HUDEP-2 (cell line): ENCODE data around the gene PMVK.

ENCODE experiments used
- DNase-seq, 76 experiments: peaks; one replicate each; lab custom pipeline; 2025; ENCODE audit not compliant: unreplicated experiment in 76 of 76; lab: John Stamatoyannopoulos, UW

Gene PMVK

DNA sequence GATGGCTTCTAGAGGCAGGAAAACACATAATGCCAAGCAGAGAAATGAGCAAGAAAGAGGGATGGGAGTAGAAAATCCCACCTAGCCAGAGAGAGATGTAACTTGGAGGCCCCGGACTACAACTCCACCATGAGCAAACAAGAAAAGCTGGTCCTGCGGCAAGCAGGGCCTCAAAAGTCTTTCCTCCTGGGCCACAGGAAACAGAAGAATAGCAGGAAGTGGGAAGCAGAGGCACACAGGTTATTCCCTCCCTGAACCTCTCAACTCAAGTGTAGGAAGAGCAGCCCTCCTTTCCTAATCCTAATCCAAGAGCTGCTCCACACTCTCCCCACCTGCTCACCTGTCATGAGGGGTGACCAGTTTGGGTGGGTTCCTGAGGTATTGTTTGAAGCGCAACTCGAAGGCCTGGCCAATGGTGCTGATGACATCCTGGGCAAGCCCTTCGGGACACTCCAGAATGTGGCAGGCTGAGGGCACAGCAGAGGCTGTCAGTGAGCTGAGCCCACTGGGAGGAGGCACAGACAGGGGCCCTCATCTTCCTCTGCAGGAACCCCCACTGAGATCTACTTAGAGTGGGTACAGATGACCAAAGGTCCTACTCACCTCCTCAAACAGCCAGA lies 30.9 kb upstream of the PMVK start:
- no peak for DNase-seq

DNA sequence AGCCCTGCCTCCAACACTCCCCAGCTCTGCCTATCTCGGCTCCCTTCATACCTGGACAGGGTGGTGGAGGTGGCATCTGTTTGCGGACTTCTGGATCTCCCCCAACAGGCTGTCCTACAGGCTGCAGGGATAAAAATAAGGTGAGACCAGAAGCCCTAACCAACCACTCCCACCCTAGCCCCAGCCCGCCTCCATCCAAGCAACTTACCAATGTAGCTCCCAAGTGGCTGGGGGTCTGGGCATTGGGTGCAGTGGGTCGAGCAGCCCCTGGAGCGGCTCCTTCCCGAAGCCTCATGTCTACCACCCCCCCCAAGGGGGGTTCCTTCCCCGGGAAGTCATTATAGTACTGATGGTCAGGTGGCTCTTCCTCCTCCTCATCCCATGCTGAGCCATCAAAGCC lies 29.6 kb upstream of the PMVK start:
- no peak for DNase-seq

DNA sequence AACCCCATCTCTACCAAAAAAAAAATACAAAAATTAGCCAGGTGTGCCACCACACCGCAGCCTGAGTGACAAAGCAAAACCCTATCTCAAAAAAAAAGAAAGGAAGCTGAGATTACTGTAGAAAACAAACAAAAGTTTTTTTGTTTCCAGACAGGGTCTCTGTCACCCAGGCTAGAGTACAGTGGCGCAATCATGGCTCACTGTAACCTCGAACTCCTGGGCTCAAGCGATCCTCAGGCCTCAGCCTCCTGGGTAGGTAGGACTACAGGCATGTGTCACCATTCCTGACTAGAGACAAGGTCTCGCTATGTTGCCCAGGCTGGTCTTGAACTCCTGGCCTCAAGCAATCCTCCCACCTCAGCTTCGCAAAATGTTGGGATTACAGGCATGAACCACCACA lies 27.8 kb upstream of the PMVK start:
- DNase-seq = no peak

DNA sequence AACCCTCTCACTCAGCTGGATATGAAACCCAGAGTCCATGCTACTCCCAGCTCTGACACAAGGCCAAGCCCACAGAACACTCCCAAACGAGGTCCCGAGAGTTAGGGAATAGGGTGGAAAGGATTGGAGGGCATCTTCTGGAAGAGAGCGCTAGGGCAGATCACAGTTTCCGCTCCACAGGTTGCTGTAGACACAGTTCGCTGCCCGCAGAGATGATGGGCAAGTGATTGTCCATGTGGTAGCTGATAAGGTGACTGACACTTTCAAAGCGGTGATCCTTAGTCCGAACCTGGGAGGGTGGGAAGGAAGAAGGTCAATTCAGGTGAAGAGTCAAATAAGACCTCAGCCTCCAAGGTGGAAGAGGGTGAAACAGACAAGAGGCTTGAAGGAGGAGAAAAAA lies 27.1 kb upstream of the PMVK start:
- DNase-seq = no peak

DNA sequence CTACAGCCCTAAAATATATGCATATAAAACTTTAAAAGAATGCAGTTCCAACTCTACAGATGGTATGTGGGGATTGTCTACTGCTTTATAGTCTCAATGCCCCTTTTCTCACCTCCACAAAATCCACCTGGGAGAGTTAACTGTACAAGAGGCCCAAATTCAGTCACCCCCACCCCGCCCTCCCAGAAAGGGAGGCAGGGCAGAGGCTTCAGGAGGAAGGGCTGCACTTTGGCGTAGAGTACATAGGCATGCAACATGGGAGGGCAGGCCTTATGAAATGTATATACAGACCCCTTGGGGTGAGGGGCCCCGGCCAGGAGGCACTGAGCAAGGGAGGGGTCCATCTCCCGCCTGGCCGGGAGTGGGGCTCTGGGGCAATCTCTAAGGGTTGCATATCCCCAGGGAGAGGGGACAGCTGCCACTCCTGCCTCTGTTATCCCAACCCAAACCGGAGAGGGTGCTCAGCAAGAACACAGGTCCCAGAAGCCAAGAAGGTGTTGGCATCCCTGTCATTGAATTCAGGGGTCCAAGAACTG lies 26.3 kb upstream of the PMVK start:
- no peak for DNase-seq

DNA sequence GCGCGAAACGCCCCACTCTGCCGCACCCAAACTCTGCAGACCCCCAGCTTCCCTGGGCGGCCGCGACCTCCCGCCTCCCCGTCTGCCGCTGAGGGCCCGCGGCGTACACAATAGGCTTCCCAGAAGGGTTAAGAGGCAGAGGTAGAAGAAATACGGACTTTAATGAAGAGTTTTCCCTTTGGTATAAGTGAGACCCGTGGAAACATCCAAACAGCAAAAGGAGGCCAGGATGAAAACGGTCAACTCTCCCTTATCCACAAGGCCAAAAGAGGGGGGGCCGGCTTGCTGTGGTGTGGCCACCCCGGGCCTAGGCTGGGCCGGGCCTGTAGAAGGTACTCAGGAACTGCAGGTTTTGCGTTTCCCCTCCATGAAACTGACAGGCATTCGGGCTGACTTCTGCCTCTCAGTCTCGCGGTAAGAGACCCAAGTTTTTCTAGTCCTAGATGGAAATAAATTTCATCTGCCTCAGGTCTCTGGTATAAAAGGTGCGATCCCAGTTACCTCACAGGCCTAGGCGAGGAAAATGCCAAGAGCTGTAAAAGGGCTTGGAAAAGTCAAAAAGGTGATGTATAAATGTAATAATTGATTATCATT lies 25.7 kb upstream of the PMVK start:
- peak in 18 of 76 experiments; percentile 3 to 79 (median 34) for DNase-seq

DNA sequence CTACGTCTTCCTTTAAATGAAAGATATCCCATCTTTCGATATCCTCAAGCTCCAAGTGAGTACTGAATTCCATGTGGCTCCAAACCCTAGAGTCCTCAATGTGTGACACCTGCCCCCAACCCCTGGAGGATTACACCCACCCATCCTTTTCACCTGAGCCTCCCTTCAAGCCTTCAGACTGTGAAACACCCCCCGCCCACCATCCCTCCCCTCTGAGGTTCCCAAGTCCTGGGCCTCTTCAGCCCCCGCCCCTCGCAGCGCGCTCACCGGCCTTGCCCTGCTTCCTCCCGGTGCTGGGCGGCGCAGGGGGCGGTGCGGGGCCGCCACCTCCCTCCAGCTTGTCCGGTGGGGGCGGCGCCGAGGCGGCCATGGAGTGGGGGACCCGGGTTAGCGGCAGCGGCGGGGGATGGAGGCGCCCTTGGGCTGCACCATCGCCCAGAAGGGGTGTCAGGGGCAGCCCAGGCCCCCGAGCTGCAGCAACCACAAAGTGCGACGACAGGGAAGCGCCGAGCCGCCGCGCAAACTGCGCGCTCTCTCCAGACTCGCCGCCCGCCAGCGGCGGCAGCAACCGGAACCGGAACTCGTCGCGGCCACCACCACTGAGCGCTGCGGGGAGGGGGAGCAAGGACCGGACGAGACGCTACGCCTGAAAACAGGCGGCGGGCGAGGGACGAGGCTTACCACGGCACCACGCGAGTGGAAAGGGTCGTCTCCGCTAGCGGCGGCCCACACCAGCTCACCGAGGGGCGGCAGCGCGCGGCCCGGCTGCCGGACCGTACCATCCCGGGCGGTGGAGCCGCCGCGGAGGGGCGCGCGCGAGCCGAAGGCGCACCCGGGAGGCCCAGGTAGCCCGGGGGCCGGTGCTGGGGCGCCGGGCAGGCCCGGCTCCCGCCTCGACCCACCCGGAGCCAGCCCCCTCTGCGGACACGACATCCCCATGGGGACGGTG lies 25.0 kb upstream of the PMVK start, which contains the start of gene PYGO2:
Gene PYGO2, minus strand, starts transcription at position 576 of the 949 bp plus-strand sequence. Its CDS starts 206 bp downstream, at position 370.
- peak in 67 of 76 experiments; percentile 22 to 81 (median 63) for DNase-seq

DNA sequence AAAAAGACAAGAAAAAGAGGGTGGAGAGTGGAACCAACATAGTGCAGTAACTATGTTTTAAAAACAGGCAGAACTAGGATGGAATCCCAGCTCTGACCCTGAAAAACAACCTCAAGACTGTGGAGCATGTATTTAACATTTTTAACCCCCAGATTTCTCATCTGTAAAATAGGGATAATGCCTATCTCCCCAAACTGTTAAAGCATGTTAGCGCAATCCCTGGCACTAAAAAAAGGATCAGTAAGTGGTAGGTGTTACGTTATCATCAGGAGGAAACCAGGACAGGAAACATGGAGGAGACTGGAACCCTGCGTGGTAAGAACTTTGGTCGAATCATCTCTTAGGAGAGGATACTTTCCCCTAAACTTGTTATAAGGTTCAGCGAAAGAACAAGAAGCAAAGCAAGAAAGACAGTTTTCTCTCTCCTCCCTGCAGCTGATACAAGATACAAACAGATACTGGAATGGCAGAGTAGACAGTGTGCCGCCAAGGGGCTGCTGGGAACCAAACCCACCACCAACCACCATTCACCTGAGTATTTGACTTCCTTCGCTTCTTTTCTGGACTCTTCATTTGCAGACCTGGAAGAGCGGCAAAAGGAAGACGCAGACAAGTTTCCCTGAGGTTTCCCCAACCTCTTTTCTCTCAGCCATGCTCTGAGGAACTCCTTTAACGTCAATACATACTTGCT lies 24.1 kb upstream of the PMVK start:
- DNase-seq = no peak

DNA sequence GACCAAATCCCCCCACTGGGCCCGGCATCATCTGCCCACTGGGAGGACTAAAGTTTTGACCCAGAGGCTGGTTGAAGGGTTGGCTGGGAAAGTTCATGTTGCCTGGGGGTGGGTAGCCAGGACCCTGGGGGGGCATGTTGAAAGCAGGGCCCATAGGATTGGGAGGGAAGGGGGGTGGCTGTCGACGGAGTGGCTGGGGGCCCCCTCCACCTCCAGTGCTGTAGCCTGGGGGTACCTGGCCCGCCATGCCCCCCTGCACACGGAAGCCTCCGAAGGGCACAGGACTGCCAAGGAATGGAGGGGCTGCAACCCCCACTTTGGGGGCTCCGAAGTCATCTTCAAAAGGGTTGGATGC lies 22.9 kb upstream of the PMVK start:
- DNase-seq = no peak

DNA sequence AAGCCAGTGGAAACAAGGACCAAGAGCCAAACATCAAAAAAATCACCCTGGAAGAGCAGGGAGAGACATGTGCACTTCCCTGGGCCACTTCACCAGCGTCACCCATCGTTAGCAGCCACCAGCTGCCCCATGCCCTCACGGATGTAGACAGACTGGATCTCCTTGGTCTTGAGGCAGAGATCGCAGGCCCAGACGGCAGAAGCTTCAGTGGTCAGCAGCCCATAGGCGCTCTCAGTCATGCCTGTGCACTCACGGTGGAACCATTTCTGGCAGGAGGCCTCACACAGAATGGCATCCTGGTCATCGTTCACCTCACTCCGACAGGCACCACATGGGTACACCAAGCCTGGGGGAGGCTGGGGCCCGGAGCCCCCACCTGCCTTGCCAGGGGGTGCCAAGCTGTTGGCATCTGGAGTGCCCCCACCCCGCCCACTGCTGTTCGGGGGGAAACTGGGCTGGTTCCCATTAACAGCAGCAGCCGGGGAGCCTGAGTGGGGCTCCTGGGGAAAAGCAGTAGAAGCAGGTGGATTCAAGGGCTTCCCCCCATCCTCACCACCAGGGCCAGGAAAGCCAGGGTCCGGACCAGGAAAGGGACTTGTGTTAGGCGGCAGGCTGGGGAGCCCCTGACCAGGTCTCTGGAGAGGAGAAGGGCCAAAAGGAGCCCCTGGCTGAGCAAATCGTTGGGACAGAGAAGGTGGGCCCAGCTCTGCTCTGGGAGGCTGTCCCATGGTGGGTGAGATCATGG lies 22.3 kb upstream of the PMVK start:
- DNase-seq = no peak

DNA sequence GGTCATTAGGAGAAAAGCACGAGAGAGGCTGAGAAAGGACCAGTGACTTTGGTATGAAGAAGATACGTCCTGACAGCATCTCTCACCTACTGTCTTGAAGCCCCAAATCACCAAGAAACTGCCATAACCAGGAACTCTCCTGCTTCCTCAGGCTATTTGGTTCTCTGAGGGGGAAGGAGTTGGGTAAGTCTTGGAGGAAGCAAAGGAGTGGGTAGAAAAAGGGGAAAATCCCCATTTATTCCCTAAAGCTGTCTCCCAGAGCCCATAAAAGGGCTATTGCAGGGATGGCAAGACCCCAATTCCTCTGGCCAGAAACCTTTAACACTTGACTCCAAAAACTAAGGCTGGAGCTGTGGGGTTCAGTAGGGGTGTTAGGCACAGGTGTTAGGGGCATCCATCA lies 21.5 kb upstream of the PMVK start:
- no peak for DNase-seq

DNA sequence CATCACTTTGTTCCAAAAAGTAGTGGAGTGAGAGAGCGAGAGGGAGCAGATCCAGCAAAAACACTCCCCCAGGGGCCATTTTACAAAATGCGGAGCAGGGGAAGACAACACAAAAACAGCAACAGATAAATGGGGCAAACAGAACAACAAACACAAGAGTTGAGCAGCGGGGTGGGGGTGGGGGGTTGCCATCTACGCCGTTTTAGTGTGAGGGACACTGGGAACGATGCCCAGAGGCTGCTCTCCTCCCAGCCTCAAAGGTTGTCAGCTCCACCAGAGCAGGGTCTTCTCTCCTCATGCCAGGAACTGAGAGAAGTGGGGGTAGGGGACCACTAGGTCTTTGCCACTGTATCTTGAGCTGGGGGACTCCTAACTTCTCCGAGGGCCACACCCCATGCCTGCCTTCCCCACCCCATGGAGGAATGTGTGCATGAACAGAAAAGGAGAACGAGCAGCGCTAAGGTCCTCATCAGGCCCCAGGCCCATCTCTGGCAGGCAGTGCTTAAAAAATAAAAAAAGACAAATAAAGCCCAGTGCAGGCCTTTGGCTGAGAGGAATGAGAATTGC lies 20.7 kb upstream of the PMVK start:
- DNase-seq = peak in 15 of 76 experiments; percentile 6 to 40 (median 14)

DNA sequence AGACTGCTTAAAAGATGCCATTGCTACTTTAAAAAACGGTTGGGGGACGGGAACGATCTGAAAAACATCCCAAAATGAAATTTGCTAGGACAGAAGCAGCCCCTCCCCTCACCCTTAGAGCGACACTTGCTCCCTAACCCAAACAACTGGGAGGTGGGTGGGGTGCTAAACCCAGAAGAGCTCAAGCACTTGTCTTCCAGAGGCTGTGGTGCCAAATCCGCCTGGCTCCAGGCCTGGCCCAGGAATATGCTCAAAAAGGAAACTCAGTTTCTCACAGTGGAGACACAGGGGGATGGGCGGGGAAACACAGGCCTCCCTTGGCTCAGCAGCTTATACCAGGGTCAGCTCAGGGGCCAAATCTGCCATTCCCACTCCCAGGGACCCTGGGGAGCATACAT lies 20.0 kb upstream of the PMVK start:
- DNase-seq = no peak

DNA sequence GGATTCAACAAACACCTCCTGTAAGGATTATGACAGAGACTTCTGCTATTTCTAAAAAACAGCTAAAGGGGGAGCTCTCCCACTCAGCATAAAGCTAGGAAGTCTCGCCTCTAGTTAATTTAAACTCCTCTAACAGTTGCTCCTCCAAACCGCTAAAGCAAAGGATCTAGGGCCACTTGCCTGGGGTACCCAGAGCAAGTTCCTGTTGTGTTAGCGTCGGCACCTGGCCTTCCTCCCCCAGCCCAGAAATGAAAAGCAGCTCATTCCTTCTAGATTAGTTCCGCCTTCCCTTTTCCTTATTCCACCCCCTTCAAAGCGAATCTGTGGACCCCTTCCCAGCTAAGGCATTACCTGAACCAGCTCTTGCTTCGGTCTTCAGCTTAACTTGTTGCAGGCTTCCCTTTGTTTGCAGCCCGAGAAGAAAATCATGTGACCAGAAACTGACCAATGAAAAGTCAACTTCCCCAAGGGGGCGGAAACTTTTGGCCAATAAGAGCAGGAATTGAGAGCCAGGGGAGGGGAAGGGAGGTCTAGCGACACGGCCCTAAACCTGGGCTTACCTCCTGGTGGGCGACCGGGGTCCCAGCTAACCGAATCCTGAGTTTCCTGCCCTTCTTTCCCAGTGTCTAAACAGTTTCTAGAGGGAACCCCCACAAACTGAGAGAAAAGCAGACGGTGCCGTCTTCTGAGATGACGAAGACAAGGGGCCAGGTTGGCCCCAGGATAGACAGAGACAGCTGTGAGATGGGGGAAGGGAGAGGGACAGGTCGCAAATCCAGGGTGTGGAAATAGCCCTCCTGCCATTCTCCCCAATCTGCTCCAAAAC lies 19.4 kb upstream of the PMVK start, which contains the start of gene PBXIP1:
Gene PBXIP1, minus strand, starts transcription at position 382 of the 826 bp plus-strand sequence. CDS start 2,378 bp downstream, outside the sequence.
- DNase-seq = peak in 71 of 76 experiments; percentile 7 to 90 (median 71)

DNA sequence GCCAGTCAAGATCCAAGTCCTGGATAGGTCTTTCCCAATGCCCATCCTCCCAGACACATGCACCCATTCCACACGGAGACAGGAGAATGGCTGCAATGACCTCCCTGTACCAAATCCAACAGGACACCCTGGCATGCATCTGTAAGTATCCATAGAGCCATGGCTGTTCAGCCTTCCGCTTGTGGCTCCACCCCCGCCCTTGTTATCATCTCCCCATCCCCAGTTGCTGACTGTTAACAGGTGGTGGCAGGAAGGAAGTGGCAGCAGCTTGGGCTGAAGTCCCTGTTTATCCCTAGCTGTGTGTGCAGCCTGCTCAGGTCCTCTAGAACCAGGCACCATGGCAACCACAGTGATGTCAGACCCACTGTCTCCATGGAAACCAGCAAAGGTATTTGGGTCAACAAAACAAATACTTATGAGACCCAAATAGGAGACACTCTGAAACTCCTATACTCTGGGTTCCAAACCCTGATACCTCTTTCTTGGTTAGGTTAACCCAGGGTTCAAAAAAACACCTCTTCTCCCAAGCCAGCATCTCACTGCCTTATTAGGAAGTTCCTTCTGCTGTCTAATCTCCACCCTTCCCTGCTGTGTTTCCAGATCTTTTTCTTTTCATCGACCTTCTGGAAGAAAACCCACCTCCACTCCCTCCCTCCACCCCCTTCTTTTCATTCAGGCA lies 18.7 kb upstream of the PMVK start:
- peak in 44 of 76 experiments; percentile 4 to 73 (median 34) for DNase-seq

DNA sequence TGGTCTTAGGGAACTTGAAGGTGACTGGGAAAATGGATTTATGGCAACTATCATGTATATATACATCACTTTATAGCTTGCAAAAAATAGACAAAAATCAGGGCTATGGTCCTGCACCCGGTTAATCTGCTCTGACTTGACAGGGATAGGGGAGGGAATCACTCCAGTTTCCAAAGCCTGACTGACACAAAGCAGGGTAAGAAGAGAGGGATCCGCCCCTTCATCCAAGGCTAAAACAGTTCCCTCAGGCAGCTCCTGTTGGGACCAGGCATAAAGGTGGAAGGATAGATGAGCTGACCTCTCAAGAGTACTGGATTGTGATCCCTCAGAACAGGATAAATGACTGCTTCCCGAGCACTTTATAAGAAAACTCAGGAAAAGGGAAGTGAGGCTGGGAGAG lies 18.0 kb upstream of the PMVK start:
- no peak for DNase-seq

DNA sequence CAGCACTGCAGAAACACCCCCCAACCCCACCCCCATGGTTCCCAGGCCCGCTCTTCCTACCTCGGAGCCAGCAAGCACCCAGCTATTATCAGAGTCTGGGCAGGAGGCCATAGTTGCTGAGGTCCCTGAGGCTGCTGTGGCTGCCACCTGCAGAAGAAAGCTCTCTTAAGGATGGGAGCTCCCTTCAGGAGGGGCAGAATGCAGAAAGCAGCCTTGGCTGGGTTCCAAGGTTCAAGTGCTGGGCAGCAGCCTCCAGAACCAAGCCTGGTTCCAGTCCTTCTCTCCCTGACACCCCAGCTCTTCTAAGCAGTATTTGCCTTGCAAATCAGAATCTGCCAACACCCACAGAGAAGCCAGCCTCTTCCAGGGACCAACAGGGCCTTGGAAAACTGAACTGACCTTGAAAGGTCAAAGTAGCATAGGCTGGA lies 17.1 kb upstream of the PMVK start:
- no peak for DNase-seq

DNA sequence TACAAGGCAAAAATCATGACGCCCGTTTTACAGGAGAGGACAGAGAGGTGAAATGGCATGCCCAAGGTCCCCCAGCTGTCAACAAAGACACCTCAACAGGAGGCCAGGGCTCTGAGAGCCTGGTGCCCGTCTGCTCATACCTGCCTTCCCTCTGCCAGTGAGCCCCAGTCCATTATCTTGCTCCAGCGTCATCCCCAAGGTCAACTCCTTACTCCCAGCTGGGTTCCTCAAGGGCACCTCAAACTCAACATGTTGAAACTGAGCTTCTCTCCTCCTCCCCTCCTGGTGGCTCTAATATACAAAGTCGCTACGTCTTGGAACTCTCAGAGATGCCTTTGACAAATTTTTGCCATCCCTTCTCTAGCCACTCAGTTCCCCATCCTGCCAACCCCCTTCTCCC lies 16.1 kb upstream of the PMVK start:
- DNase-seq = no peak
